ENCODE data around the gene PRIMPOL.

- TF ChIP-seq, protein P1, sequence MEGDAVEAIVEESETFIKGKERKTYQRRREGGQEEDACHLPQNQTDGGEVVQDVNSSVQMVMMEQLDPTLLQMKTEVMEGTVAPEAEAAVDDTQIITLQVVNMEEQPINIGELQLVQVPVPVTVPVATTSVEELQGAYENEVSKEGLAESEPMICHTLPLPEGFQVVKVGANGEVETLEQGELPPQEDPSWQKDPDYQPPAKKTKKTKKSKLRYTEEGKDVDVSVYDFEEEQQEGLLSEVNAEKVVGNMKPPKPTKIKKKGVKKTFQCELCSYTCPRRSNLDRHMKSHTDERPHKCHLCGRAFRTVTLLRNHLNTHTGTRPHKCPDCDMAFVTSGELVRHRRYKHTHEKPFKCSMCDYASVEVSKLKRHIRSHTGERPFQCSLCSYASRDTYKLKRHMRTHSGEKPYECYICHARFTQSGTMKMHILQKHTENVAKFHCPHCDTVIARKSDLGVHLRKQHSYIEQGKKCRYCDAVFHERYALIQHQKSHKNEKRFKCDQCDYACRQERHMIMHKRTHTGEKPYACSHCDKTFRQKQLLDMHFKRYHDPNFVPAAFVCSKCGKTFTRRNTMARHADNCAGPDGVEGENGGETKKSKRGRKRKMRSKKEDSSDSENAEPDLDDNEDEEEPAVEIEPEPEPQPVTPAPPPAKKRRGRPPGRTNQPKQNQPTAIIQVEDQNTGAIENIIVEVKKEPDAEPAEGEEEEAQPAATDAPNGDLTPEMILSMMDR (IDR thresholded peaks at IDR 0.05), result no peak
- no peak for TF ChIP-seq POLR2A (IDR thresholded peaks at IDR 0.05)
Measured at GRCh38 chr4:184636144-184636543, 13.4 kb upstream of the PRIMPOL start.

All from Peyer's patch (tissue), 4 donors.